HepG2 (cell line): ENCODE results near the gene TMEM79. TPM values are rescaled to one million over a fixed set of nuclear protein-coding genes. Genes with fewer than 3 reads are reported as not detected.
A peak's percentile ranks its signal among the peaks of the same experiment; 100 is the strongest.

Source experiments
- ASH2L ChIP-seq: fragments of 300-600, 200-600 bp; sonication (generic); IDR thresholded peaks from 2 replicates; pipeline ENCODE4 v1.7.0; 2017; ENCODE audit warnings: low read depth, mild to moderate bottlenecking, moderate library complexity, mixed read lengths, low read length; ENCODE audit not compliant: insufficient read length
- ATF4 ChIP-seq, 2 experiments: fragments of 450-650 bp in 1 of 2; sonication (generic) in 1 of 2; formaldehyde crosslinking; IDR thresholded peaks; 2 replicates each; pipeline versions ENCODE4 v1.5.0 to v1.8.0; 2020 to 2022; ENCODE audit warnings: mild to moderate bottlenecking in 1 of 2, missing genetic modification reagents in 1 of 2
- BATF2 ChIP-seq: sonication (generic); formaldehyde crosslinking; IDR thresholded peaks from 2 replicates; pipeline ENCODE4 v1.8.0; 2022; ENCODE audit warnings: mild to moderate bottlenecking, missing genetic modification reagents, moderate library complexity
- MIER2 ChIP-seq: IDR thresholded peaks from 2 replicates; pipeline ENCODE4 v1.6.1; 2016; ENCODE audit warnings: missing biosample characterization, missing genetic modification reagents
- MTF1 ChIP-seq: sonication (generic); formaldehyde crosslinking; IDR thresholded peaks from 2 replicates; pipeline ENCODE4 v1.5.0; 2020; ENCODE audit warnings: missing genetic modification reagents
- ZNF17 ChIP-seq: sonication (generic); formaldehyde crosslinking; IDR thresholded peaks from 2 replicates; pipeline ENCODE4 v1.5.0; 2020; ENCODE audit warnings: mild to moderate bottlenecking, missing genetic modification reagents
- ZNF260 ChIP-seq: sonication (generic); formaldehyde crosslinking; IDR thresholded peaks from 2 replicates; pipeline ENCODE4 v1.4.0; 2020; ENCODE audit warnings: missing genetic modification reagents, low read depth, mild to moderate bottlenecking, borderline replicate concordance
- ZNF318 ChIP-seq: sonication (generic); formaldehyde crosslinking; IDR thresholded peaks from 2 replicates; pipeline ENCODE4 v1.4.0; 2020; ENCODE audit warnings: mild to moderate bottlenecking, missing genetic modification reagents
- ZNF770 ChIP-seq: sonication (generic); formaldehyde crosslinking; IDR thresholded peaks from 2 replicates; pipeline ENCODE4 v1.5.0; 2020; ENCODE audit warnings: mild to moderate bottlenecking, missing genetic modification reagents
- ZNF891 ChIP-seq: sonication (generic); formaldehyde crosslinking; IDR thresholded peaks from 2 replicates; pipeline ENCODE4 v1.5.0; 2020; ENCODE audit warnings: mild to moderate bottlenecking, missing genetic modification reagents
- polyA plus RNA-seq, 8 experiments: library from polyadenylated mRNA; depleted of rRNA in 3 of 8; stranded (reverse) in 7 of 8; unstranded in 1 of 8; fragments of >200 nt; fragmentation: Illumina TruSeq in 4 of 8; extraction: Trizol in 4 of 8; gene quantifications; 2 replicates each; pipeline versions ENCODE4 v1.2.1 to v1.2.3, GENCODE V29; 2011 to 2016; ENCODE audit warnings: low read depth in 4 of 8, missing spikeins in 1 of 8, mixed read lengths in 1 of 8; ENCODE audit not compliant: insufficient read depth in 1 of 8
- total RNA-seq, 5 experiments: library from RNA; depleted of rRNA; stranded (reverse); fragments of >200 nt; fragmentation: Illumina TruSeq; extraction: Trizol; gene quantifications; 2 replicates each; pipeline ENCODE4 v1.2.3, GENCODE V29; 2016; ENCODE audit warnings: low read depth in 1 of 5
- TF ChIP-seq, protein P1 (sequence below): sonication (generic); formaldehyde crosslinking; IDR thresholded peaks from 2 replicates; pipeline ENCODE4 v1.5.0; 2020; ENCODE audit warnings: mild to moderate bottlenecking, missing genetic modification reagents, borderline replicate concordance

Gene TMEM79
- total and polyA plus RNA-seq, 2 of the 13 experiments (the other 11 are each of a cell fraction or from before 2014, with no cell fraction given): 1.2 to 1.9 TPM

DNA sequence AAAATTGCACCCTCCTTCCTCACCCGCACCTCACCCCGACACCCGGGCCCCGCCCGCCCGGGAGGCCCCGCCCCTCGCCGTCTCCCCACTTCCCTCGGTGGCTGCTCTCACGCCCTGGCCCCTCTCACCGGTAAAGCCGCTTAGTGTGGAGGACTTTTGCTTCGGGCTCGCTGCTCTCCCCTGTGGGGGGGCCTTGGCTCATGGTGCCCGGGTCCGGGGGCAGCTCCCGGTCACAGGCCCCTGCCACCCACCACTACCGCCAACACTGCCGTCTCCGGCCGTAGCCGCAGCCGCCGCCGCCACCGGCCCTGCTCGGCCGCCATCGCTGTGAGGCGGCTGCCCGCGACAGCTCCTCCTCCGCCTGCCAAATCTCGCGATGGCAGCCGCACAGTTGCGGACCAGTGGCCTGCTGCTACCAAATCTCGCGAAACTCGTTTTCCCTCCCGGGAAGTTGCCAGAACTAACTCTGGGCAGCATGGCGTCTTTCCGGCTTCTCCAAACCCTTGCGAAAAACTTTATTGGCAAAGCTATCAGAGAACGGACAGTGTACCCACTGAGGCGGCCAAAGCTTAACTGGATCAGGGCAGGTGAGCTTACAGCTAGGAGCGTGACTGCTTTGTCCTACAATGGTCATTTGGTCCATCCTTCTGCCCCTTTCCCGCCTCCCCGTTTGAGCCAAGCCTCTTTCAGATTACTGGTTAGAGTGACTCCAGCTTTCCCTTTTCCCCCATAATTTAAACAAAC is 1.5 kb upstream of the TMEM79 start, which contains the start of gene SMG5 (continued):
- TF ChIP-seq ZNF318 (CRISPR knock-in tag) (no peak; the same call in 1 of the 2 replicates), ZNF260 (CRISPR knock-in tag) (no peak), ATF4 (CRISPR knock-in tag; IDR thresholded peaks at IDR 0.05) (peak in 1 of 2 experiments; percentile 61; a peak in 1 of 4 replicates), BATF2 (CRISPR knock-in tag) (no peak), ASH2L (peak; percentile 87), ZNF770 (CRISPR knock-in tag) (peak; percentile 51), ZNF17 (CRISPR knock-in tag) (0 out of 2 replicates have a peak, but pooled peaks have one; percentile 27), MTF1 (CRISPR knock-in tag) (no peak), ZNF891 (peak; percentile 86; the same call in 1 of the 2 replicates), MIER2 (CRISPR knock-in tag) (0 out of 2 replicates have a peak, but pooled peaks have one; percentile 25)
- TF ChIP-seq, protein P1, sequence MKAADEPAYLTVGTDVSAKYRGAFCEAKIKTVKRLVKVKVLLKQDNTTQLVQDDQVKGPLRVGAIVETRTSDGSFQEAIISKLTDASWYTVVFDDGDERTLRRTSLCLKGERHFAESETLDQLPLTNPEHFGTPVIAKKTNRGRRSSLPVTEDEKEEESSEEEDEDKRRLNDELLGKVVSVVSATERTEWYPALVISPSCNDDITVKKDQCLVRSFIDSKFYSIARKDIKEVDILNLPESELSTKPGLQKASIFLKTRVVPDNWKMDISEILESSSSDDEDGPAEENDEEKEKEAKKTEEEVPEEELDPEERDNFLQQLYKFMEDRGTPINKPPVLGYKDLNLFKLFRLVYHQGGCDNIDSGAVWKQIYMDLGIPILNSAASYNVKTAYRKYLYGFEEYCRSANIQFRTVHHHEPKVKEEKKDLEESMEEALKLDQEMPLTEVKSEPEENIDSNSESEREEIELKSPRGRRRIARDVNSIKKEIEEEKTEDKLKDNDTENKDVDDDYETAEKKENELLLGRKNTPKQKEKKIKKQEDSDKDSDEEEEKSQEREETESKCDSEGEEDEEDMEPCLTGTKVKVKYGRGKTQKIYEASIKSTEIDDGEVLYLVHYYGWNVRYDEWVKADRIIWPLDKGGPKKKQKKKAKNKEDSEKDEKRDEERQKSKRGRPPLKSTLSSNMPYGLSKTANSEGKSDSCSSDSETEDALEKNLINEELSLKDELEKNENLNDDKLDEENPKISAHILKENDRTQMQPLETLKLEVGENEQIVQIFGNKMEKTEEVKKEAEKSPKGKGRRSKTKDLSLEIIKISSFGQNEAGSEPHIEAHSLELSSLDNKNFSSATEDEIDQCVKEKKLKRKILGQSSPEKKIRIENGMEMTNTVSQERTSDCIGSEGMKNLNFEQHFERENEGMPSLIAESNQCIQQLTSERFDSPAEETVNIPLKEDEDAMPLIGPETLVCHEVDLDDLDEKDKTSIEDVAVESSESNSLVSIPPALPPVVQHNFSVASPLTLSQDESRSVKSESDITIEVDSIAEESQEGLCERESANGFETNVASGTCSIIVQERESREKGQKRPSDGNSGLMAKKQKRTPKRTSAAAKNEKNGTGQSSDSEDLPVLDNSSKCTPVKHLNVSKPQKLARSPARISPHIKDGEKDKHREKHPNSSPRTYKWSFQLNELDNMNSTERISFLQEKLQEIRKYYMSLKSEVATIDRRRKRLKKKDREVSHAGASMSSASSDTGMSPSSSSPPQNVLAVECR: peak; percentile 93
